HepG2 (cell line): Measurements from ENCODE around the gene TRPV2. TPM values are rescaled to one million over a fixed set of nuclear protein-coding genes. Genes with fewer than 3 reads are reported as not detected.

ENCODE experiments used
- DMAP1 ChIP-seq: IDR thresholded peaks from 2 replicates; pipeline ENCODE4 v1.6.1; 2016
- FOXP1 ChIP-seq, 2 experiments: fragments of 450-650 bp in 1 of 2; IDR thresholded peaks; 2 replicates each; pipeline ENCODE4 v1.6.1; 2017 to 2018; ENCODE audit warnings: antibody characterized with exemption in 1 of 2
- MATR3 ChIP-seq: sonication (generic); formaldehyde crosslinking; IDR thresholded peaks from 2 replicates; pipeline ENCODE4 v1.4.0; 2020; ENCODE audit warnings: missing genetic modification reagents
- NCOA2 ChIP-seq: sonication (generic); formaldehyde crosslinking; IDR thresholded peaks from 2 replicates; pipeline ENCODE4 v1.8.0; 2022; ENCODE audit warnings: inconsistent platforms
- POGZ ChIP-seq: sonication (generic); formaldehyde crosslinking; IDR thresholded peaks from 2 replicates; pipeline ENCODE4 v1.4.0; 2020; ENCODE audit warnings: mild to moderate bottlenecking, missing genetic modification reagents
- SMYD3 ChIP-seq: sonication (generic); formaldehyde crosslinking; IDR thresholded peaks from 2 replicates; pipeline ENCODE4 v1.8.1; 2023; ENCODE audit warnings: mild to moderate bottlenecking, missing genetic modification reagents
- THRA ChIP-seq: sonication (generic); formaldehyde crosslinking; IDR thresholded peaks from 2 replicates; pipeline ENCODE4 v1.4.0; 2020; ENCODE audit warnings: missing genetic modification reagents, borderline replicate concordance
- TRAFD1 ChIP-seq: sonication (generic); formaldehyde crosslinking; IDR thresholded peaks from 2 replicates; pipeline ENCODE4 v1.5.1; 2020; ENCODE audit warnings: missing genetic modification reagents, mild to moderate bottlenecking, borderline replicate concordance
- UBTF ChIP-seq: sonication (generic); formaldehyde crosslinking; IDR thresholded peaks from 2 replicates; pipeline ENCODE4 v1.4.0; 2020; ENCODE audit warnings: mild to moderate bottlenecking, missing genetic modification reagents
- ZBTB39 ChIP-seq: sonication (generic); formaldehyde crosslinking; IDR thresholded peaks from 2 replicates; pipeline ENCODE4 v1.5.0; 2020; ENCODE audit warnings: missing genetic modification reagents
- ZNF446 ChIP-seq: sonication (generic); formaldehyde crosslinking; IDR thresholded peaks from 2 replicates; pipeline ENCODE4 v1.5.0; 2020; ENCODE audit warnings: mild to moderate bottlenecking, missing genetic modification reagents
- ZNF570 ChIP-seq: sonication (generic); formaldehyde crosslinking; IDR thresholded peaks from 2 replicates; pipeline ENCODE4 v1.4.0; 2020; ENCODE audit warnings: mild to moderate bottlenecking, missing genetic modification reagents, borderline replicate concordance
- ZNF672 ChIP-seq: sonication (generic); formaldehyde crosslinking; IDR thresholded peaks from 2 replicates; pipeline ENCODE4 v1.8.1; 2022; ENCODE audit warnings: missing genetic modification reagents
- ZSCAN29 ChIP-seq: sonication (generic); formaldehyde crosslinking; conservative IDR thresholded peaks from 2 replicates; pipeline ENCODE4 v1.4.0; 2020; ENCODE audit warnings: mild to moderate bottlenecking, missing genetic modification reagents
- polyA plus RNA-seq, 8 experiments: library from polyadenylated mRNA; depleted of rRNA in 3 of 8; stranded (reverse) in 7 of 8; unstranded in 1 of 8; fragments of >200 nt; fragmentation: Illumina TruSeq in 4 of 8; extraction: Trizol in 4 of 8; gene quantifications; 2 replicates each; pipeline versions ENCODE4 v1.2.1 to v1.2.3, GENCODE V29; 2011 to 2016; ENCODE audit warnings: low read depth in 4 of 8, missing spikeins in 1 of 8, mixed read lengths in 1 of 8; ENCODE audit not compliant: insufficient read depth in 1 of 8
- total RNA-seq, 5 experiments: library from RNA; depleted of rRNA; stranded (reverse); fragments of >200 nt; fragmentation: Illumina TruSeq; extraction: Trizol; gene quantifications; 2 replicates each; pipeline ENCODE4 v1.2.3, GENCODE V29; 2016; ENCODE audit warnings: low read depth in 1 of 5
- TF ChIP-seq, protein P1 (sequence below): sonication (generic); formaldehyde crosslinking; IDR thresholded peaks from 2 replicates; pipeline ENCODE4 v1.4.0; 2020; ENCODE audit warnings: missing genetic modification reagents, mild to moderate bottlenecking, borderline replicate concordance
- TF ChIP-seq, protein P2 (sequence below): fragments of 450-650 bp; IDR thresholded peaks from 2 replicates; pipeline ENCODE4 v1.6.1; 2017

TRPV2 gene
- total and polyA plus RNA-seq, 2 of the 13 experiments (the other 11 are each of a cell fraction or from before 2014, with no cell fraction given), result 13.6 to 21.3 TPM

- TF ChIP-seq, protein P1, sequence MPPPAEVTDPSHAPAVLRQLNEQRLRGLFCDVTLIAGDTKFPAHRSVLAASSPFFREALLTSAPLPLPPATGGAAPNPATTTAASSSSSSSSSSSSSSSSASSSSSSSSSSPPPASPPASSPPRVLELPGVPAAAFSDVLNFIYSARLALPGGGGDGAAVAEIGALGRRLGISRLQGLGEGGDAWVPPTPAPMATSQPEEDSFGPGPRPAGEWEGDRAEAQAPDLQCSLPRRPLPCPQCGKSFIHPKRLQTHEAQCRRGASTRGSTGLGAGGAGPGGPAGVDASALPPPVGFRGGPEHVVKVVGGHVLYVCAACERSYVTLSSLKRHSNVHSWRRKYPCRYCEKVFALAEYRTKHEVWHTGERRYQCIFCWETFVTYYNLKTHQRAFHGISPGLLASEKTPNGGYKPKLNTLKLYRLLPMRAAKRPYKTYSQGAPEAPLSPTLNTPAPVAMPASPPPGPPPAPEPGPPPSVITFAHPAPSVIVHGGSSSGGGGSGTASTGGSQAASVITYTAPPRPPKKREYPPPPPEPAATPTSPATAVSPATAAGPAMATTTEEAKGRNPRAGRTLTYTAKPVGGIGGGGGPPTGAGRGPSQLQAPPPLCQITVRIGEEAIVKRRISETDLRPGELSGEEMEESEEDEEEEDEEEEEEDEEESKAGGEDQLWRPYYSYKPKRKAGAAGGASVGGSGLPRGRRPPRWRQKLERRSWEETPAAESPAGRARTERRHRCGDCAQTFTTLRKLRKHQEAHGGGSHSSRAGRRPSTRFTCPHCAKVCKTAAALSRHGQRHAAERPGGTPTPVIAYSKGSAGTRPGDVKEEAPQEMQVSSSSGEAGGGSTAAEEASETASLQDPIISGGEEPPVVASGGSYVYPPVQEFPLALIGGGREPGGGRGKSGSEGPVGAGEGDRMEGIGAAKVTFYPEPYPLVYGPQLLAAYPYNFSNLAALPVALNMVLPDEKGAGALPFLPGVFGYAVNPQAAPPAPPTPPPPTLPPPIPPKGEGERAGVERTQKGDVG (CRISPR knock-in tag), result 0 out of 2 replicates have a peak, but pooled peaks have one; percentile 61
- TF ChIP-seq UBTF (CRISPR knock-in tag), result peak; percentile 49; the same call in 1 of the 2 replicates
- TF ChIP-seq POGZ, result 0 out of 2 replicates have a peak, but pooled peaks have one; percentile 30
- TF ChIP-seq ZNF446 (CRISPR knock-in tag), result no peak
- peak; percentile 83 for TF ChIP-seq DMAP1 (CRISPR knock-in tag)
- TF ChIP-seq TRAFD1 (CRISPR knock-in tag), result no peak
- 0 out of 2 replicates have a peak, but pooled peaks have one; percentile 30 for TF ChIP-seq THRA (CRISPR knock-in tag)
- no peak for TF ChIP-seq SMYD3 (CRISPR knock-in tag)
- peak; percentile 30; the same call in 1 of the 2 replicates for TF ChIP-seq NCOA2
- no peak for TF ChIP-seq MATR3
- no peak for TF ChIP-seq ZSCAN29 (CRISPR knock-in tag)
- no peak for TF ChIP-seq ZNF570 (CRISPR knock-in tag)
- TF ChIP-seq ZNF672 (CRISPR knock-in tag), result no peak
- no peak for TF ChIP-seq FOXP1 (IDR thresholded peaks at IDR 0.05)
- no peak for TF ChIP-seq FOXP1 (CRISPR knock-in tag; IDR thresholded peaks at IDR 0.05)
- TF ChIP-seq ZBTB39, result 0 out of 2 replicates have a peak, but pooled peaks have one; percentile 27
- TF ChIP-seq, protein P2, sequence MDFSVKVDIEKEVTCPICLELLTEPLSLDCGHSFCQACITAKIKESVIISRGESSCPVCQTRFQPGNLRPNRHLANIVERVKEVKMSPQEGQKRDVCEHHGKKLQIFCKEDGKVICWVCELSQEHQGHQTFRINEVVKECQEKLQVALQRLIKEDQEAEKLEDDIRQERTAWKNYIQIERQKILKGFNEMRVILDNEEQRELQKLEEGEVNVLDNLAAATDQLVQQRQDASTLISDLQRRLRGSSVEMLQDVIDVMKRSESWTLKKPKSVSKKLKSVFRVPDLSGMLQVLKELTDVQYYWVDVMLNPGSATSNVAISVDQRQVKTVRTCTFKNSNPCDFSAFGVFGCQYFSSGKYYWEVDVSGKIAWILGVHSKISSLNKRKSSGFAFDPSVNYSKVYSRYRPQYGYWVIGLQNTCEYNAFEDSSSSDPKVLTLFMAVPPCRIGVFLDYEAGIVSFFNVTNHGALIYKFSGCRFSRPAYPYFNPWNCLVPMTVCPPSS, result no peak
These were observed 12.9 kb downstream of the TRPV2 start (continued) for GRCh38 chr17:16428098-16428882.
